Sigmoid colon (tissue), 7 donors: ENCODE data around the gene MIXL1. TPM values are rescaled to one million over a fixed set of nuclear protein-coding genes. Genes with fewer than 3 reads are reported as not detected.

ENCODE experiments used
- DNase-seq: peaks from one replicate; pipeline ENCODE4 v3.0.0-alpha.2; 2019
- H3K27ac ChIP-seq, 4 donors: fragments of 200-600 bp; sonication (generic); one replicate each; pipeline ENCODE4 v1.5.1; 2016 to 2019; ENCODE audit warnings: mild to moderate bottlenecking in 1 of 4
- H3K27me3 ChIP-seq, 3 donors: fragments of 200-600 bp; sonication (generic); one replicate each; pipeline ENCODE4 v1.5.1; 2019; ENCODE audit warnings: mild to moderate bottlenecking in 1 of 3
- H3K36me3 ChIP-seq, 4 donors: fragments of 200-600 bp; sonication (generic); one replicate each; pipeline ENCODE4 v1.5.1; 2016 to 2019
- H3K4me1 ChIP-seq, 4 donors: fragments of 200-600 bp; sonication (generic); one replicate each; pipeline ENCODE4 v1.5.1; 2017 to 2019
- H3K4me3 ChIP-seq, 4 donors: fragments of 200-600 bp; sonication (generic); one replicate each; pipeline ENCODE4 v1.5.1; 2017 to 2019; ENCODE audit warnings: mild to moderate bottlenecking in 2 of 4, moderate library complexity in 1 of 4
- H3K9me3 ChIP-seq, 4 donors: fragments of 200-600 bp in 3 of 4; sonication (generic) in 3 of 4; one replicate each; pipeline versions ENCODE4 v1.5.1 to v1.6.1; 2013 to 2019
- CTCF ChIP-seq, 4 experiments: fragments of 450-650 bp in 3 of 4; fragments of 200-600 bp in 1 of 4; IDR thresholded peaks; one replicate each; pipeline ENCODE4 v1.5.1; 2016 to 2019; ENCODE audit warnings: antibody characterized with exemption in 4 of 4, mild to moderate bottlenecking in 3 of 4, moderate library complexity in 2 of 4
- EP300 ChIP-seq, 4 donors: sonication (generic); formaldehyde crosslinking; IDR thresholded peaks; one replicate each; pipeline ENCODE4 v1.6.1; 2017; ENCODE audit warnings: antibody characterized with exemption in 4 of 4
- POLR2A ChIP-seq, 2 donors: fragments of 450-650 bp; IDR thresholded peaks; one replicate each; pipeline ENCODE4 v1.6.1; 2016; ENCODE audit warnings: antibody characterized with exemption in 2 of 2, mild to moderate bottlenecking in 2 of 2, moderate library complexity in 2 of 2
- POLR2AphosphoS5 ChIP-seq, 4 donors: sonication (generic); formaldehyde crosslinking; IDR thresholded peaks; one replicate each; pipeline ENCODE4 v1.6.1; 2017; ENCODE audit warnings: antibody characterized with exemption in 4 of 4
- WGBS, 2 donors: extraction: QIAGEN DNeasy Blood & Tissue Kit; methylation state at CpG; one replicate each; pipeline ENCODE4 v1.1.7; 2013; 5-methylcytosine and 5-hydroxymethylcytosine counted together
- intact Hi-C: fragments of 100-400 bp; cut with DNase I; formaldehyde crosslinking; loops from one replicate; pipeline ENCODE4 v1.15.1; 2023
- polyA plus RNA-seq, 3 donors: library from polyadenylated mRNA; stranded (reverse); fragments of 200-250 nt; gene quantifications; one replicate each; pipeline ENCODE4 v1.2.3, GENCODE V29; 2013
- total RNA-seq, 4 donors: library from RNA; depleted of rRNA; stranded (reverse); fragments of >200 nt; gene quantifications; one replicate each; pipeline ENCODE4 v1.1.0, GENCODE V29; 2016
- donor health status: healthy with polysubstance abuse.
- donor health status: Bipolar disorder and iron deficiency.
- donor health status: healthy.

MIXL1 gene
- total and polyA plus RNA-seq, 7 donors, result 0.13 TPM; not detected in 6

DNA sequence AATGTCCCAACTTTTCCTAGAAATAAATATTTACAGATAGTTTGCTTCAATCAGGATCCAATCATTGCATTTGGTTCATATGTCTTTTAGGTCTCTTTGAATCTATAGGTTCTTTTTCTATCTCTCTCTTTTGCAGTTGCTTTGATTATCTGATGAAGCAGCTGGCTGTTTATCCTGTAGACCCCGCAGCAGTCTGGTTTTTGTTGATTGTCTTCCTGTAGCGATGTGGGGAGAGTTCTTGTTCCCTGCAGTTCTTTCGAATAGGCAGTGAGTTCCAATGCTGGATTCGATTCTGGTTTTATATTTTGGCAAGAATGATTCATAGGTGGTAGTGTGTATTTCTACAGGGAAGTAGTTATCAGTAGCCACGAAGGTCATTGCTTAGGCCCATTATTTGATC lies 7.4 kb upstream of the MIXL1 start:
- intact Hi-C loops, result no loop called here
- TF ChIP-seq POLR2AphosphoS5 (IDR thresholded peaks at IDR 0.05), result no peak
- no peak for TF ChIP-seq EP300 (IDR thresholded peaks at IDR 0.05)
- TF ChIP-seq CTCF (IDR thresholded peaks at IDR 0.05), result no peak
- TF ChIP-seq POLR2A (IDR thresholded peaks at IDR 0.05), result no peak
- Histone ChIP-seq H3K9me3 (no peaks in the 10 kb centered on the region), H3K4me3 (no peak overlapping the region), H3K27me3 (no peaks in the 10 kb centered on the region), H3K27ac (no peak overlapping the region), H3K36me3 (no peaks in the 10 kb centered on the region), H3K4me1 (no peaks in the 10 kb centered on the region)
- no peak for DNase-seq
- WGBS, 2 donors, result 50 to 65% methylated on average over 5 of the region's 5 CpGs

DNA sequence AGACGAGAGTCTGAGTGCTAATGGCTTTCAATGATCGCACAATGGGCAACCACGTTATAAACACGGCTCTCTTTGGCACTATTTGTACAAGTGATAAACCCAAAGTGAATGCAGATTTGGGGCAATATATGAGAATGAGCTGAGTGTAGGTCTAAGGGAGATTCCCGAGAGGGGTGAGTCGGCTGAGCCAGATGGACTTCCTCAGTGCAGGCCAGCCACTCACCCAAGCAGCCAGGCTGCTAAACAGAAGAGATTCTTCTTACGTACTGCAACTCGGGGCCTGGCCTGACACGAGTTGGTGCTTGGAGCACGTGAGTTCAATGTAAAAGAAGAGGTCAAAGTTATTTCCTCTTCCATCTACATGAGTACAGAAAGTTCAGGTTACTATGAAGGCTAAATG lies 6.2 kb upstream of the MIXL1 start:
- intact Hi-C loops, result no loop called here

DNA sequence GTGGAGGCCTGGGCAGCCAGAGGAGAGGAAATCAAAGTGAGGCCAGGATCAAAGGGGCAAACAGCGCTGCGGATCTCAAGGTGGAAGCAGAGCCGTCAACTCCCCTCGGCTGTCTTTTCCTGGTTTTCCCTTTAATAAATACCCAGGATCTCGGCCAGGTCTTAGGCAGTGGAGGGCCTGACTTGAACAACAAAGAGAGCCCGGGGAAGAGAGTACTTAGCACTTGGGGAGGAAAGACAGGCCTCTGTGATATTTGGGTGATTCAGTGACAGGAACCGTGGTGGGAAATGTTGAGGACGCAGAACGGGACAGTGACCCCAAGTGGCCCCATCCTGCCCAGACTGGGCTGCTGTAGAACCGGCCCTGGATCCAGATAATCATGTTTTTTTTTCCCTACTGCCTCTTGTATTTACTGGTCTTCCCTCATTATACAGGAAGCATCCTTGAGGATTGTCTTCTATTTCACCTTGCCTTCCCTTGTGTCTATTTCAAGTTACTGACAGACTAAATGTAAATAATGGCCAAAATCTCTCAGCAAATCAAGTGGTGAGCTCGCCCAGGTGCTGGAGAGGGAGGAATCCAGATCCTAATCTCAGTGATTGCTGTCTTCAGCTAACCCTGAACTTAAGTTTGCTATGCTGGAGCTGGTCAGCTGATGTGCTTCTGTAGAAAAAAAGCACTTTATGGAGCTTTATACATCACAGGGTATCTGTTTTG lies 2.8 kb upstream of the MIXL1 start:
- H3K27ac ChIP-seq, result no peak overlapping the region
- WGBS, 2 donors, result 69 to 78% methylated on average over 11 of the region's 11 CpGs
- no peak for DNase-seq
- no peaks in the 10 kb centered on the region for H3K36me3 ChIP-seq
- H3K4me1 ChIP-seq, result peaks cover 0 to 11% (median 10%) of the 10 kb centered on the region in 4 donors
- H3K27me3 ChIP-seq, result peaks cover 9 to 27% (median 23%) of the 10 kb centered on the region in 3 donors
- TF ChIP-seq EP300 (IDR thresholded peaks at IDR 0.05), result no peak
- TF ChIP-seq POLR2A (IDR thresholded peaks at IDR 0.05), result no peak
- no peak for TF ChIP-seq CTCF (IDR thresholded peaks at IDR 0.05)
- no peak for TF ChIP-seq POLR2AphosphoS5 (IDR thresholded peaks at IDR 0.05)
- no peaks in the 10 kb centered on the region for H3K9me3 ChIP-seq
- H3K4me3 ChIP-seq, result no peak overlapping the region
- intact Hi-C loops, result no loop called here

More for the DNA sequence above, 6.2 kb upstream of the MIXL1 start:
- Histone ChIP-seq H3K4me1 (no peaks in the 10 kb centered on the region), H3K27ac (no peak overlapping the region), H3K27me3 (no peaks in the 10 kb centered on the region), H3K36me3 (no peaks in the 10 kb centered on the region), H3K9me3 (no peaks in the 10 kb centered on the region), H3K4me3 (no peak overlapping the region)
- WGBS, 2 donors, result 81% methylated on average over 10 of the region's 10 CpGs
- no peak for DNase-seq
- no peak for TF ChIP-seq POLR2AphosphoS5 (IDR thresholded peaks at IDR 0.05)
- no peak for TF ChIP-seq EP300 (IDR thresholded peaks at IDR 0.05)
- no peak for TF ChIP-seq POLR2A (IDR thresholded peaks at IDR 0.05)
- no peak for TF ChIP-seq CTCF (IDR thresholded peaks at IDR 0.05)

GRCh38 chr1:226222686-226223085 lies 778 bp upstream of the MIXL1 start:
- no peak for DNase-seq
- peaks cover 0 to 11% (median 10%) of the 10 kb centered on the region in 4 donors for H3K4me1 ChIP-seq
- no peaks in the 10 kb centered on the region for H3K36me3 ChIP-seq
- intact Hi-C loops, result no loop called here
- H3K27me3 ChIP-seq, result peaks cover 9 to 35% (median 30%) of the 10 kb centered on the region in 3 donors
- WGBS, 2 donors, result 89 to 93% methylated on average over 10 of the region's 10 CpGs
- TF ChIP-seq POLR2AphosphoS5 (IDR thresholded peaks at IDR 0.05) (no peak), POLR2A (IDR thresholded peaks at IDR 0.05) (no peak), EP300 (IDR thresholded peaks at IDR 0.05) (no peak), CTCF (IDR thresholded peaks at IDR 0.05) (no peak)
- H3K27ac ChIP-seq, result no peak overlapping the region
- no peak overlapping the region for H3K4me3 ChIP-seq
- H3K9me3 ChIP-seq, result no peaks in the 10 kb centered on the region
